LNCaP clone FGC (cell line): ENCODE measurements around the gene CCDC14.
"Not testable (repeated sequence)": the region's sequence is repeated elsewhere in the genome, so short reads cannot be mapped to it uniquely, and the experiment has no call there.

ENCODE experiments used
- DNase-seq: peaks from one replicate; pipeline ENCODE4 v3.0.0-alpha.2; 2011; ENCODE audit warnings: low read depth
- H3K4me3 ChIP-seq: 2 replicates; pipeline ENCODE4 v1.5.1; 2011; ENCODE audit warnings: mild to moderate bottlenecking, low read depth, low read length, control low read depth
- CTCF ChIP-seq: IDR thresholded peaks from 2 replicates; pipeline ENCODE4 v1.5.1; 2012; ENCODE audit warnings: mild to moderate bottlenecking; ENCODE audit not compliant: control insufficient read depth, insufficient read depth; ENCODE audit errors: extremely low read depth

Gene CCDC14

GRCh38 chr3:123971406-123971805 lies 10.4 kb upstream of the CCDC14 start:
- no peak for TF ChIP-seq CTCF
- H3K4me3 ChIP-seq, result no peak overlapping the region
- DNase-seq, result no peak

GRCh38 chr3:123967260-123967659 lies 6.2 kb upstream of the CCDC14 start:
- not testable (repeated sequence) for H3K4me3 ChIP-seq, DNase-seq

- not testable (repeated sequence) for H3K4me3 ChIP-seq, DNase-seq
Observed at GRCh38 chr3:123966799-123967198, 5.8 kb upstream of the CCDC14 start.

- not testable (repeated sequence) for H3K4me3 ChIP-seq, DNase-seq
Observed at GRCh38 chr3:123964793-123965192, 3.8 kb upstream of the CCDC14 start.

GRCh38 chr3:123961508-123961856 lies 453 bp upstream of the CCDC14 start:
- DNase-seq, result no peak
- no peak for TF ChIP-seq CTCF
- peak overlapping the region; percentile 84 for H3K4me3 ChIP-seq

GRCh38 chr3:123953735-123954134 lies 7.3 kb downstream of the CCDC14 start:
- no peak for DNase-seq
- no peak for TF ChIP-seq CTCF
- H3K4me3 ChIP-seq, result no peak overlapping the region

- DNase-seq, result no peak
- TF ChIP-seq CTCF, result no peak
- no peak overlapping the region for H3K4me3 ChIP-seq
Observed at GRCh38 chr3:123952844-123953520, 8.0 kb downstream of the CCDC14 start.

- no peak for DNase-seq
- no peak for TF ChIP-seq CTCF
- no peak overlapping the region for H3K4me3 ChIP-seq
Observed at GRCh38 chr3:123951522-123952447, 9.2 kb downstream of the CCDC14 start.
